T-helper 17 cell (primary cell): ENCODE results near the gene DIPK1C. TPM values are rescaled to one million over a fixed set of nuclear protein-coding genes. Genes with fewer than 3 reads are reported as not detected.

ENCODE experiments used
- ATAC-seq: fragments of 150-1000 bp; cut with Tn5 transposase; 2 replicates; pipeline ENCODE4 v1.10.0; 2021; ENCODE audit warnings: mild to moderate bottlenecking, moderate library complexity
- DNase-seq, 3 donors: peaks; one replicate each; pipeline versions ENCODE4 v3.0.0 to v3.0.0-alpha.2; 2020 to 2021
- H3K9me3 ChIP-seq: one replicate; pipeline ENCODE4 v1.7.0; 2013; ENCODE audit warnings: low read length, mild to moderate bottlenecking; ENCODE audit not compliant: control insufficient read depth, poor library complexity, severe bottlenecking
- H3K27ac Mint-ChIP-seq: one replicate; pipeline ENCODE4 v1.8.0; 2022; ENCODE audit warnings: mild to moderate bottlenecking, moderate library complexity, mixed read lengths
- H3K27me3 Mint-ChIP-seq: one replicate; pipeline ENCODE4 v1.8.0; 2022; ENCODE audit warnings: mixed read lengths
- H3K36me3 Mint-ChIP-seq: one replicate; pipeline ENCODE4 v1.8.0; 2022; ENCODE audit warnings: low read depth, mixed read lengths
- H3K4me1 Mint-ChIP-seq: one replicate; pipeline ENCODE4 v1.8.0; 2022; ENCODE audit warnings: mild to moderate bottlenecking, mixed read lengths
- H3K4me3 Mint-ChIP-seq: one replicate; pipeline ENCODE4 v1.8.0; 2022; ENCODE audit warnings: mild to moderate bottlenecking, moderate library complexity, mixed read lengths
- total RNA-seq, 4 donors: library from RNA in 2 of 4; stranded (reverse) in 2 of 4; gene quantifications; one replicate each; pipeline ENCODE4 v1.2.3 and lab custom pipeline; 2022 to 2026

Gene DIPK1C
- total RNA-seq, 2 donors from 2014 or later, result not detected

DNA sequence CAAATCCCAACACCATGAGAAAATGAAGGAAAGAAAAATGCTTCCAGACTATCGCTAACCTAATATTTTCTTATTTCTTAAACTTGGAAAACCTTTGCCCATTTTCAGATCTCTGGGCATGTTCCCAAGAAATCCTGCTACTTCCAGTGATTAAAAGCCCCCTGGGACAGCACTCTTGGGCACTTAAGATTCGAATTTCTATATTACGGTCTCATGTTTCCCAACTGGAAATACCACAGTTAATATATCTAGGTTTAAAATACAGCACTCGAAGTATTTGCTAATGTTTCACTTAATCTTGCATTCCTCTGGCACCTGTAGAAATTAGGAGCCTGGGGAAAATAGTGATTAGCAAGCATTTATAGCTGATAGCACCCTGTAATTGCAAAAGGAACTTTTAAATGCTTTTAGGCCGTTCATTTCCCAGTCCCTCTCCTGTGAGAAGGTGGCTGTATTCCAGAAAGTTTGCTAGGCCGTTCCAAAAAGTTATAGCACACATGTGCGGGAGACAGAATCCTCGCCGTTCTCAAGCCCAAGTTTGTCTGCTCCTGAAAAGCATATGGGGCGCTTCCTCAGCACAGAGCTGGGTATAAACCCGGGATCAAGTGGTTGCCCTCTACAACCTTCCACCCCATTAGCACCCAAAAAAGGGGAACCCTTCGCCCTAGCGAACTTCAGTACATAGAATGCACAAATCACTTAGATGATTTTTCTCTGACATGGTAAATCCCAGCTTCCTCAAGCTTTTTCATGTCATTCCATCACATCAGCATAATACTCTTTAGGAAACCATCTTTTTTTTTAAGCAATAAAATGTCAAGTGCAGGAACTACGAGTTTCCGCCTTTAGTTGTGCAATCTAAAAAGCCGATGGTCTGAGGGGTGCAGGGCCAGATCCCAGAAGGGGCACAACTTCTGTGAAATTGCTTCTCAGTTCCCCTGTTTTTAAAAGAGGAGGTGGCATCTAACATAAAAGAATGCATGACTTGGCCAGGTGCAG is 60.6 kb downstream of the DIPK1C start:
- H3K36me3 Mint-ChIP-seq, result peaks cover 8% of the 10 kb centered on the region
- peaks cover 41% of the 10 kb centered on the region for H3K27me3 Mint-ChIP-seq
- no peak for DNase-seq
- no peak overlapping the region for H3K4me3 Mint-ChIP-seq
- H3K9me3 ChIP-seq, result no peaks in the 10 kb centered on the region
- no peak overlapping the region for H3K27ac Mint-ChIP-seq
- peaks cover 21% of the 10 kb centered on the region for H3K4me1 Mint-ChIP-seq
- no peak for ATAC-seq

DNA sequence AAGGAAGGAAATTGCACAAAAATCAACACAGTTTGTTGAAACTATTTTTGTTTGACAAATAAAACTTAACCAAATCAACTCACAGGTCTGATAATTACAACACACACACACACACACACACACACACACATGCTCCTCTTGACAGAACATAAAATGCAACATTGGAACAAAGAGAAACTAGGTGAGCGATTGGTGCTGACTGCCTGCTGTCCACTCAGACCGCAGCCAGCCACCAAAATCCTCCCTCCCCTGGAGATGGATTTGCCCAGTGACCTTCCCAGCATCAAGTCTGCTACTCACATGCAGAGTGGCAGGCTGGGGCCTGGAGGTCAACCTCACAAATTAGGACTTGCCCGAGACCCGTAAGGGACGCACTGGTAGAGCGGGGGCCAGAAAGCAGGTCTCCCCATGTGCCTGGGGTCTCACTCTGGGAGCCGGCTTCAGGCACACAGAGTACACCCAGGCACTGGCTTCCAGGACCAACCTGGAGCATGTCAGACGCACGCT is 61.4 kb downstream of the DIPK1C start:
- Mint-ChIP-seq H3K36me3 (peaks cover 8% of the 10 kb centered on the region), H3K4me1 (peaks cover 24% of the 10 kb centered on the region), H3K27ac (no peak overlapping the region), H3K27me3 (peaks cover 41% of the 10 kb centered on the region), H3K4me3 (no peak overlapping the region)
- H3K9me3 ChIP-seq, result no peaks in the 10 kb centered on the region
- ATAC-seq (no peak), DNase-seq (no peak)

DNA sequence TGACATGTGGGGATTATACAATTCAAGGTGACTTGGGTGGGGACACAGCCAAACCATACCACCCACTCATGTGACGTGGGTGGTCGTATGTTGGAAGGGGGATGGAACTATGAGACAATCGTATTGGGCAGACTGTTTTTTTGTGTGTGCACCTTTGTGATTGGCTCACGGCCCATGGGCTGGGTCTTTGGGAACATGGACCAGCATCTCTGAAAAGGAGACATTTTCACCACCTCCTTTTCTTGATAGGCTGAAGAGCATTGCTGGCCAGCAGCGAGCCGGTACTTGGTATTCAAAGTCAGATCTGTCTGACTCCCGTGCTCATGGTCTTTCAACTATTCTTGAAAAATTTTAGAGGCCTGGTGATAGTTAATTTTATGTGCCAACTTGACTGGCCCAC is 62.1 kb downstream of the DIPK1C start:
- H3K4me1 Mint-ChIP-seq, result peaks cover 24% of the 10 kb centered on the region
- no peak overlapping the region for H3K27ac Mint-ChIP-seq
- peaks cover 8% of the 10 kb centered on the region for H3K36me3 Mint-ChIP-seq
- H3K27me3 Mint-ChIP-seq, result peaks cover 41% of the 10 kb centered on the region
- DNase-seq (no peak), ATAC-seq (no peak)
- no peak overlapping the region for H3K4me3 Mint-ChIP-seq
- no peaks in the 10 kb centered on the region for H3K9me3 ChIP-seq

DNA sequence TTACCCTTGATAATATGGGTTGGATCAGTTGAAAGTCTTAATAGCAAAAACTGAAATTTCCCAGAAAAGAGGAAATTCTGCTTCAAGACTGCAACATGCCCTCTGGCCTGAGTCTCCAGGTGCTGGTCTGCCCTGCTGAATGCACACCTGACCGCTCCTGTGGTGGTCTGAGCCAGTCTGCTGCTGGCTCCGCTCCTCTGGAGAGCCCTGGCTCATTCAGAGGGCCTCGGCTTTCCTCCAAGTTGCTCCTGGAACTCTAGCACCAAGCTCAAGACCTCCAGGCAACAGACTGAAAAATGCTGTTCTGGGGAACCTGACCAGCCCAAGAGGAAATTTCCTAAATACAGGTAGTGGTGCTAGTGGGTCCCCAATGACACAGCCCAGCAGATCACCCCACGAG is 64.8 kb downstream of the DIPK1C start:
- Mint-ChIP-seq H3K27me3 (peaks cover 35% of the 10 kb centered on the region), H3K4me3 (no peak overlapping the region)
- DNase-seq, result no peak

DNA sequence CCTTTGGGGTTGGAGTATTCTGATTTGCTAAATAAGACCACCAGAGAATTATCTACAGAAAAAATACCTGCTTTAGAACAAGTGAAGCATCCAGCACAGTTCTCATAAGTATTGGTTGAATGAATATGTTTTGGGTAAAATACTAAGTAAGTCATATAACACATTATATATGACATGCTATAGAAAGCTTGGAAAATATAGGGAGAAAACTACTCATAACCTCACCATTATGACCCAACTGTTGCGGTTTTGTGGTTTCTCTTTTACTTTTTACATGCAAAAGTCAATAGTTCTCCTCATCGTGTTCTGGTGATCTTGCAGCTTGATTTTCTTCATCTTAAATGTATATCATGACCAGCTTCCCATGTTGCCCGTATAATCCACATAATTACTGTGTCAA is 66.2 kb downstream of the DIPK1C start:
- H3K9me3 ChIP-seq, result no peaks in the 10 kb centered on the region
- no peak overlapping the region for H3K27ac Mint-ChIP-seq
- DNase-seq (no peak), ATAC-seq (no peak)
- no peak overlapping the region for H3K4me3 Mint-ChIP-seq
- peaks cover 27% of the 10 kb centered on the region for H3K27me3 Mint-ChIP-seq
- peaks cover 6% of the 10 kb centered on the region for H3K36me3 Mint-ChIP-seq
- peaks cover 16% of the 10 kb centered on the region for H3K4me1 Mint-ChIP-seq

More for the DNA sequence above, 64.8 kb downstream of the DIPK1C start:
- peaks cover 18% of the 10 kb centered on the region for H3K4me1 Mint-ChIP-seq
- no peak for ATAC-seq
- no peak overlapping the region for H3K27ac Mint-ChIP-seq
- no peaks in the 10 kb centered on the region for H3K9me3 ChIP-seq
- peaks cover 8% of the 10 kb centered on the region for H3K36me3 Mint-ChIP-seq

DNA sequence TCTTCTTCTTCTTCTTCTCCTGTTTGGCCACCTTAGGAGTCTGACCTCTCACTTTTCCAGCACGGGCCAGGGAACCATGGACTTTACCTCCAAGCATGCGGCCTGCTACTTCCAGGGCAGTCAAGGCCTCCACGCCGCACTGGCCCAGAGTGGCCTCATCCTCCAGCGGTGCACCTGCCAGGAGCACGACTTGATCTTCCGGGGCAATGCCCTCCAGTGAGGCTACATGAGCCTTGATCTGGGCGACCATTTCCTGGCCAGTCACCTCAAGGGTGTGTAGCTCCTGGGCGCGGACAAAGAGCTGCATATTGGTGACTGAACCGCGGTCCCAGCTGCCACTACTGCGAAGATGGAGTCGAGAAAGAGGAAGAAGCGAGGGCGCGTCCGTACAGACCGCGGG is 67.1 kb downstream of the DIPK1C start:
- H3K4me3 Mint-ChIP-seq, result no peak overlapping the region
- peaks cover 6% of the 10 kb centered on the region for H3K36me3 Mint-ChIP-seq

DNA sequence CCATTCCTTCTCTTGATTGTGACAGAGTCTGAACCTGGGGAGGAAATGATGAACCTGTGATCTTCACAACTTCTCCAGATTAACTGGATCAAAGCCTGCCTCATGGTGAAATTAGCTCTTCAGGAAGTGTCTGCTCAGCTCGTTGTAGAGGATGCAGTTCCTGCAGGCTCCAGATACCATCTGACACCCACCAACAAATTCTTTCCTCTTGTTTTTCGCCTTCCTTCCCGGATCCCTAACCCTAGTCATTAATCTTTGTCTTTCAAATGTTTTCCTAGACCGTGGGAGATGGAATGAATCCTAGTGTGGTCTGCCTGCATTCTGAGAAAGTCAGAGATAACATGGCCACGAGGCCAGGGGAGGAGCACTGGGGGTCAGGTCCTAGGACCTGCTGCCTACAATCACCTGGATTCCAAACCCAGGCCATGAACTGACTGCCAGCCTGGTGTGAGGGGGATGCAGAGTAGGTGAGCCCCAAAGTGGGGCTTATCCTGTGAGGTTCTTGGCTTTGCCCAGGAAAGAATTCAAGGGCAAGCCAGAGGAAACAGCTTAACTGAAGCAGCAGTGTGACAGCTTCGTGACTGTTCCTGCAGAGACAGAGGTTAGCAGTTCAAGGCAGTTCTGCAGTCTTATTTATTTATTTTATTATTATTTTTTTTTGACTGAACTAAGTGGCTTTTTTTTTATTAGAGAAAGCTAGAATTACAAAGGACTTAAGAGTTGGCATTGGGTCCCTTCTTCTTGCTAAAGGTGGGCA is 67.8 kb downstream of the DIPK1C start:
- no peak overlapping the region for H3K27ac Mint-ChIP-seq
- ATAC-seq, result no peak
- peaks cover 14% of the 10 kb centered on the region for H3K27me3 Mint-ChIP-seq
- H3K4me1 Mint-ChIP-seq, result peaks cover 13% of the 10 kb centered on the region
- no peaks in the 10 kb centered on the region for H3K9me3 ChIP-seq
- H3K4me3 Mint-ChIP-seq, result no peak overlapping the region
- no peak for DNase-seq
- peaks cover 6% of the 10 kb centered on the region for H3K36me3 Mint-ChIP-seq

More for the DNA sequence above, 67.1 kb downstream of the DIPK1C start:
- peaks cover 16% of the 10 kb centered on the region for H3K4me1 Mint-ChIP-seq
- no peaks in the 10 kb centered on the region for H3K9me3 ChIP-seq
- no peak overlapping the region for H3K27ac Mint-ChIP-seq
- peaks cover 21% of the 10 kb centered on the region for H3K27me3 Mint-ChIP-seq
- no peak for ATAC-seq
- DNase-seq, result no peak

DNA sequence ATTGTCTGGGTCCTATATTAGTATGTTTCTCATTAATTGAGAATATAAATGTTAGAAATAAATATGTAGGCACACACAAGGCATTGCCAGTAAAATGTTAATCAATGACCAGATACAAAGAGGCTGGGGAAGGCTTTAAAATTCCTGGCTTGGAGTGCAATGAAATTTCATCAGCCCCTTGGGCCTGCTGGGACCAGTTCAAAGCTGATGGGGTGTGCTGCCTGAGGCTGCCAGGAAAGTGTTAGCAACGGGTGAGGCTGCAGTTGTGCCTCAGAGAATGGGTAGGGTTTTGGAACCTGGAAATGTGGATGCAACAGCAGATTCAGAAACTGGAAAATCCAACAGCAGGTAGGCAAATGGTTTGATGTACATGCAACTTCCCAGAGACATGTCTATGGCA is 68.9 kb downstream of the DIPK1C start:
- Mint-ChIP-seq H3K27me3 (peaks cover 6% of the 10 kb centered on the region), H3K27ac (no peak overlapping the region), H3K4me1 (peaks cover 8% of the 10 kb centered on the region), H3K4me3 (no peak overlapping the region), H3K36me3 (peaks cover 2% of the 10 kb centered on the region)
- H3K9me3 ChIP-seq, result no peaks in the 10 kb centered on the region
- DNase-seq, result no peak
- ATAC-seq, result no peak

DNA sequence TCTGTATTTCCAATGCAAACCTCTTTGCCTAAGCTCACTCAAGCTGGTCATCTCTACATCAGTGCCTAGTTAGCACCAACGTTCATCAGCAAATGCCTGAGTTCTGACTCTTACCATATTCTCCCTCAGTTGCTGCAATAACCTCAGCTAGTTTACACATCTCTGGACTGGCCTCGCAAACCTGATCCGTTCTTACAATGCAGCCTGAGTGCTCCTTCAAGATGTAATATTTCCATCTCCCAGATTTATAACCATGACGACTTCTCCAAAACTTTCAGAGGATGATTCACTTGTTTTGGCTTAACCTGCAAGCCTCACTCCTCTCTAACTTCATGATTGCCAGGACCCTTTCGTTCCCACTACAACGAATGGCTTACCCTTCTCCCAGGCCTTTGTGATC is 69.7 kb downstream of the DIPK1C start:
- Mint-ChIP-seq H3K27ac (peak overlapping the region; percentile 60), H3K27me3 (peaks cover 1% of the 10 kb centered on the region), H3K36me3 (no peaks in the 10 kb centered on the region), H3K4me1 (peaks cover 8% of the 10 kb centered on the region), H3K4me3 (no peak overlapping the region)
- ATAC-seq (no peak), DNase-seq (no peak)
- no peaks in the 10 kb centered on the region for H3K9me3 ChIP-seq

Other genes starting within 250 kb of the DIPK1C start
- 10 to 100 TPM; 14.5 to 14.8 TPM for gene CYB5A, start 165.3 kb downstream of the DIPK1C start, total RNA-seq
- gene C18orf63, start 141.5 kb downstream of the DIPK1C start, total RNA-seq, result not detected
- 100 to 1,000 TPM in 1 of 2 donors, 10 to 100 TPM in 1; 99.6 to 105 TPM for gene CNDP2, start 39.1 kb upstream of the DIPK1C start, total RNA-seq
- gene CNDP1, start 77.2 kb upstream of the DIPK1C start, total RNA-seq, result under 1 TPM; 0.20 to 0.23 TPM
- gene ZNF407, start 140.6 kb upstream of the DIPK1C start, total RNA-seq, result 10 to 100 TPM; 26.0 to 27.1 TPM